ENCODE results near the gene FOSB. TPM values are rescaled to one million over a fixed set of nuclear protein-coding genes. Genes with fewer than 3 reads are reported as not detected.
A peak's percentile ranks its signal among the peaks of the same experiment; 100 is the strongest.

Gene FOSB
- total and polyA plus RNA-seq, 9 of the 15 experiments (the other 6 are each of a cell fraction or from before 2014, with no cell fraction given), result 0.11 to 2.7 (median 0.73) TPM

- no peak for TF ChIP-seq ZNF518B (CRISPR knock-in tag; IDR thresholded peaks at IDR 0.05)
- no peak for TF ChIP-seq HMG20A (CRISPR knock-in tag; conservative IDR thresholded peaks at IDR 0.05)
- no peak for TF ChIP-seq DNMT1 (IDR thresholded peaks at IDR 0.05)
- peak; percentile 87 for TF ChIP-seq ESRRA (IDR thresholded peaks at IDR 0.05; ENCODE audit: borderline replicate concordance, low read depth)
- TF ChIP-seq CREBBP (IDR thresholded peaks at IDR 0.05; ENCODE audit: low read depth, low read length), result no peak
- TF ChIP-seq NR1H2 (CRISPR knock-in tag; IDR thresholded peaks at IDR 0.05), result no peak
- no peak for TF ChIP-seq CSDE1 (IDR thresholded peaks at IDR 0.05)
- no peak for TF ChIP-seq SAP30 (IDR thresholded peaks at IDR 0.05; ENCODE audit: borderline replicate concordance, insufficient read depth, low read depth, low read length, poor library complexity, severe bottlenecking)
- TF ChIP-seq FOXP4 (CRISPR knock-in tag; IDR thresholded peaks at IDR 0.05; ENCODE audit: borderline replicate concordance), result no peak
- peak; percentile 49; the same call in 1 of the 2 replicates for TF ChIP-seq NFE2 (IDR thresholded peaks at IDR 0.05; ENCODE audit: low read depth)
- no peak for TF ChIP-seq PREB (CRISPR knock-in tag; IDR thresholded peaks at IDR 0.05)
- TF ChIP-seq GTF3C2 (IDR thresholded peaks at IDR 0.05; ENCODE audit: borderline replicate concordance, extremely low read depth, insufficient read length), result no peak
- peak; percentile 100 for TF ChIP-seq ZNF316 (IDR thresholded peaks at IDR 0.05)
- peak; percentile 97 for TF ChIP-seq MAFG (tag; conservative IDR thresholded peaks at IDR 0.05)
- 0 out of 2 replicates have a peak, but pooled peaks have one; percentile 28 for TF ChIP-seq CREM (IDR thresholded peaks at IDR 0.05; ENCODE audit: low read depth)
- TF ChIP-seq E2F5 (CRISPR knock-in tag; IDR thresholded peaks at IDR 0.05), result no peak
- TF ChIP-seq ZNF282 (CRISPR knock-in tag; IDR thresholded peaks at IDR 0.05), result no peak
- no peak for TF ChIP-seq ZNF79 (CRISPR knock-in tag; IDR thresholded peaks at IDR 0.05; ENCODE audit: low read depth)
- TF ChIP-seq LEF1 (IDR thresholded peaks at IDR 0.05), result no peak
Observed at GRCh38 chr19:45446295-45446694, 21.5 kb upstream of the FOSB start (continued).
